Glomerular endothelial cell (primary cell): ENCODE data around the gene CD7. TPM values are rescaled to one million over a fixed set of nuclear protein-coding genes. Genes with fewer than 3 reads are reported as not detected.
A peak's percentile ranks its signal among the peaks of the same experiment; 100 is the strongest.
"Not testable (repeated sequence)": the region's sequence is repeated elsewhere in the genome, so short reads cannot be mapped to it uniquely, and the experiment has no call there.

Source experiments
- DNase-seq: peaks from one replicate; pipeline ENCODE4 v3.0.0-alpha.2; 2011; ENCODE audit warnings: low read depth, low spot score; ENCODE audit errors: extremely low read depth
- total RNA-seq: library from RNA; depleted of rRNA; stranded (reverse); fragments of >200 nt; gene quantifications from 2 replicates; pipeline ENCODE4 v1.2.3, GENCODE V29; 2015

CD7 gene
- not detected in 2 replicates for total RNA-seq

DNA sequence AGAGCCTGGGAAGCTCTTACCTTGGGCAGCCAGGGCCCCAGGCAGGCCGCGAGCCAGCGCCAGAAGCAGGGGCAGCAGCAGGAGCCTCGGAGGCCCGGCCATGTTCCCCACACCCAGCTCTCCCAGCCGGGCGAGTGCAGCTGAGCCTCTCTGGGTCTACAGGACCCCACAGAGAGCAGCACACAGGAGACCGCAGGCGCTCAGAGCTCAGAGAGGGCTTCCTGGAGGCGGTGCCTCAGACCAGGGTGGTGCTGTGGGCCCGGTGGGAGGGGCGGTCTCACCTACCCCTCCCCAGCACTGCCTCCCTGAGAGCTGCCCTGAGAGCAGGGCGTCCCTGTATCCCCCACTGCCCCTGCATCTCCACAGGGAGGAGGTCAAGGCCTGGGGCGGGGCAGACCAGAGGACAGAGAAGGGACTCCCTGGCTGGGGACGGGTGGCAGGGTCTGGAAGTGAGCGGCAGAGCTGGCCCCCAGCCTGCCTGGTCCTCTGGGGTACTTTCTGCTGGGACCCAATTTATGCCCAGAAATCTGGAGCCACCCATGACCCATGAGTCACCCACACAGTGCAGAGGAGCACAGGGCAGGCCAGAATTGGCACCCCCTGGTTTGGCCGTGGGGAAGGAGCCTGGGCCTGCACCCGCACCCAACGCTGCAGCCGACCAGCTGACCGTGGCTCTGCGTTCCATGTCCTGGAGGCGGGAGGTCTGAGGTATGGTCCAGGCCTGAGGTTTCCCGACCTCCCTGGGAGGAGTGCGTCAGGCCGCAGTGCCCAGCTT is at the start of gene CD7:
Gene CD7 (minus strand): TSS at position 215 of the 775 bp plus-strand sequence. CDS start 113 bp downstream, at position 102.
- DNase-seq, result no peak

DNA sequence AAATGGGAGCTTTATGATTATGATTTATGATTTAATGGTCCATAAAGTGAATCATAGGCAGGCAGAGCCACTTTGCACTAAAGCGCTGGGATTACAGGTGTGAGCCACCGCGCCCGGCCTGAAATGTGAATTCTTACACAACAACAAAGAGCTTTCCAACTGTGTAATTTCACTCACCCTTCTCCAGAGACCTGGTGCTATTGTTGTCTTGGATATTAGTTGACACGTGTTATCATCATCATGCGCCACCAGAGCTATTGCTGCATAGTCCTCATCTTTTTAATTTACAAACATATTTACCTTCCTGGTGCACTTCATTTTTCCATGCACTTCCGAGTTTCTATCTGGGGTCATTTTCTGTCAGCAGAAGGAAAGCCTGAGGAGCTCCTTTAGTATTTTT is 49.3 kb upstream of the CD7 start:
- DNase-seq, result no peak

GRCh38 chr17:82365606-82366295 is 48.3 kb upstream of the CD7 start:
- no peak for DNase-seq

DNA sequence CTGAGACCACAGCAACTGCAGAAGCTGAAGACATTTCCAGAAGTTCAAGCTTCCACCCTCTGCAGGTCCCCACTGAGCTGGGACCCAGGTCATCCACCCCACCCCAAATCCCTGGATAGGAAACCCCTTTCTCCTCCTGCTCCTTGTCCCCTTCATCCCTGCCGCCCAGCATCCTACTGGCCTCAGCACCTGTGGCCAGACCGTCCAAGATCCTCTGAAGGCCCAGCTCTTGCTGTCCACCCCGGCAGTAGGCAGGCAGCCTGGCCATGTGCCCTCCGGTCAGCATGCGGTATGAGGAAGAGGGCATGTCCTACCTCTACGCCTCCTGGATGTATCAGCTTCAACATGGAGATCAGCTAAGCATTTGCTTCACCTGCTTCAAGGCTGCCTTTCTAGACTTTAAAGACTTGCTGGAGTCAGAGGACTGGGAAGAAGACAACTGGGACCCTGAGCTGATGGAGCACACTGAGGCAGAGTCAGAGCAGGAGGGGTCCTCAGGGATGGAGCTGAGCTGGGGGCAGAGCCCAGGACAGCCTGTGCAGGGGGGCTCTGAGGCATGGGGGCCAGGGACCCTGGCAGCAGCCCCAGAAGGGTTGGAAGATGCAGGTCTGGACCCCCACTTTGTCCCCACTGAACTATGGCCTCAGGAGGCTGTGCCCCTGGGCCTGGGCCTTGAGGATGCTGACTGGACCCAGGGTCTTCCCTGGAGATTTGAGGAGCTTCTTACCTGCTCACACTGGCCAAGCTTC is 44.7 kb upstream of the CD7 start:
- DNase-seq, result no peak

- not testable (repeated sequence) for DNase-seq
Measured at GRCh38 chr17:82359451-82360074, 42.2 kb upstream of the CD7 start.

GRCh38 chr17:82358465-82359350 is 41.3 kb upstream of the CD7 start, which contains the start of gene TEX19:
TEX19 (plus strand) TSS chr17:82359247; CDS start chr17:82362151, 2,904 bp downstream.
- DNase-seq, result no peak

DNA sequence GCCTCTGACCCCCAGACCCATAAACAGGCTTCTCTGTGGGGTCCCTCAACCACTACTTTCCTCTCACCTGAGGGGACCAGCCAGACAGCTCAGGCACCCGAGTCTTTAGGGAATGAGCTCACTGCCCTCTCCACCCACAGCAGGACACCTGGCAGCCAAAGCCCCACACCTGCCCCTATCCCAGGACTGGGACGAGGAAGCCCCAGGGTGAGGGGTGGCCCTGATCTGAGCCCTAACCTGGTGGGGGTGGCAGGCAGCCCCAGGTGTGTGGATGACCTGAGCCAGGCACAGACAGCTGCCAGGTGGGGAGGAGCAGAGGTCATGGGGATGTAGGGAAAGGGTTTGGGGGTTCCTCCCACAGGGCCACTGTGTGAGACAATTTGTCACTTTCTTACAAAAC is 40.0 kb upstream of the CD7 start:
- no peak for DNase-seq

GRCh38 chr17:82356845-82357355 is 39.5 kb upstream of the CD7 start:
- DNase-seq, result no peak

DNA sequence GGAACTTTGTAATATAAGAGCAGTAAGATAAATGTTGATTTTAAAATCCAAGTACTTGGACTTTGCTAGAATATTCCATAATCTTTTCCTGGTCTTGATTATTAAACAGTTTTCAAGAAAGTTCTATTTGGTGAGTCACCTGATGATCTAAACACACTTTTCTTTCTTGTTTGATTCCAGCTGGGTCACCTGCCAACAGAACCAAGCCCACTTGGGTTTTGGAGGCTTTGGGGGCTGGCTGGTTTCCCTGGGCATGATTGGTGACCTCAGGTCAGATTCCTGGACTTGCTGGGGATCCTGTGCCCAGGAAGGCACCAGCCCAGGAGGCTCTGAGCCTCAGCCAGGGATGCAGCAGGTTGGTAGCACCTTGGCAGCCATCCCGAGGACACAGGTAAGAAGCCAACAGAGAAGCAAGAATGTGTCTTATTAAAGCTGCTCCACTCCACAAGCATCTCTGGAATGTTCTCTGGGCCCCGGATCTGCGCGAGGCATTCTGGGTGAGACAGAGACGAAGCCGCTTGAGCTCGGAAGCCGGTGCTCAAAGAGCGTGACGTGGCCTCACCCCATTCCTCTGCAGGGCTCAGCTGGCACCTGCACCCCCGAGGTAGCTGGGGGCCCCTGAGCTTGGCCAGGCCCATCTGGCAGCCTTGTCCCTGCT is 38.5 kb upstream of the CD7 start:
- no peak for DNase-seq

DNA sequence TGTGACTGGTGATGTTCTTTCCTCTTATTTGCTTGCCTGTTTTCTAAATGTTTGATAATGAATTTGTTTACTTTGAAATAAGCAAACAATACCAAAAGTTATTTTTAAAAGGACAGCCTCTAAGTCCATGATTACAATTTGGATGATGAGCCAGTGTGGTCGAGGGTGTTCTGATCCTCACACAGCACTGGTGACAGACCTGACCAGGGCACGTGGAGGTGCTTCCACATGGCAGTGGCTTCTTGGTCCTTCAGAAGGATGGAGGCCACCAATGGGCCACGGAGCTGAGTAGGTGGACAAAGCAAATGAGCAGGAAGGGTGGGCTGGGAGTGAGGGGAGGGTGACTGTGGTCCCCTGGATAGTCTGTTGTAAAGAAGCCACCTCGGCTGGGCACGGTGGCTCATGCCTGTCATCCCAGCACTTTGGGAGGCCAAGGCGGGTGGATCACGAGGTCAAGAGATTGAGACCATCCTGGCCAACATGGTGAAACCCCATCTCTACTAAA is 37.4 kb upstream of the CD7 start:
- no peak for DNase-seq

- no peak for DNase-seq
Measured at GRCh38 chr17:82353484-82353883, 36.1 kb upstream of the CD7 start.

GRCh38 chr17:82351713-82352488 is 34.5 kb upstream of the CD7 start:
- DNase-seq, result peak; percentile 61

GRCh38 chr17:82351254-82351712 is 33.9 kb upstream of the CD7 start:
- DNase-seq, result no peak

DNA sequence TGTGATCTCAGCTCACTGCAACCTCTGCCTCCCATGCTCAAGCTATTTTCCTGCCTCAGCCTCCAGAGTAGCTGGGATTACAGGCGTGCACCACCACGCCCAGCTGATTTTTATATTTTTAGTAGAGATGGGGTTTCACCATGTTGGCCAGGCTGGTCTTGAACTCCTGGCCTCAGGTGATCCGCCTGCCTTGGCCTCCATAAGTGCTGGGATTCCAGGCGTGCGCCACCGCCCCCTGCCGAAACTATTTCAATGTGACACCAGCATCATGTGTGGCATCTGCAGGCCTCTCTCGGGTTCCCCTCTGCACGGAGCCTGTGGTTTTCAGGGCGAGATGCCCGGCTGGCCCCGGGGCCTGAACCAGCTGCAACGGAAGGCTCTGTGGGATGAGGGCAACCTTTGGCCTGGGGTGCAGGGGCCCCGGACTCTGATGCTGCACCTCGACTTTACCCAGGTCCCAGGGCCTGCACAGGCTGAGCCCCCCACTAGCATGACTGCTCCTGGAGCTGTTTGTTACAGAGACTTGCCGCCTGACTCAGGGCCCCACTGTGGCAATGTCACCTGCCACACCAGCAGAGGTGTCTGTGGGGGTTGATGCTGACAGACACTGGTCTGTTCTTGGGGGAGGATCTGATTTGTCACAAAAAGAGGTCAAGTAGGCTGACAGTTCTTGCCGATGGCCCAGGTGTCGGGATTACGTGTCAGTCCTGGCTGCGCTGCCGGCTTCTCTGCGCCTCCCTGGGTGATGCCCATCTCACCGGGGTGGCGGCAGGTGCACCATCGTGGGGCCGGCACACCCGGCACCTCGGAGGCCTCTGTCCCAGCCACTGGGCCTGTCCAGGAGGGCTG is 33.0 kb upstream of the CD7 start:
- no peak for DNase-seq

DNA sequence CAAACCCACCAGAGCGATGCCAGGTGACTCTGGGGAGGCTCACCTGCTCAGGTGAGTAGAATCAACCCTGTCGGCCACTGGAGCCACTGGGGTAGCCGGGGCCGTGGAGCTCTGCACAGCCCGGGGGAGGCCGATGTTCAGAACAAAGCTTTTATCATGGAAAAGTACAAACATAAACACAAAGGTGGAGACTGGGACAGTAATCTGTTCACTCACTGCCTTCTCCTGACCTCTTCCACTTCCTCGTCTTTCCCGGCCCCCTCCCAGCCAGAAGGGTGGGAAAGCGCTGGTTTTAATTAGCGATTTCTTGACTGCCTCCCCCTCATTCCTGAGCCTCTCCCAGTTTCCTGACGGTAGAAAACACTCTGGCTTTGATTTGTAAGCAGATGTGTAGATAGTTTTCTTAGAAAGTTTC is 31.9 kb upstream of the CD7 start:
- no peak for DNase-seq

DNA sequence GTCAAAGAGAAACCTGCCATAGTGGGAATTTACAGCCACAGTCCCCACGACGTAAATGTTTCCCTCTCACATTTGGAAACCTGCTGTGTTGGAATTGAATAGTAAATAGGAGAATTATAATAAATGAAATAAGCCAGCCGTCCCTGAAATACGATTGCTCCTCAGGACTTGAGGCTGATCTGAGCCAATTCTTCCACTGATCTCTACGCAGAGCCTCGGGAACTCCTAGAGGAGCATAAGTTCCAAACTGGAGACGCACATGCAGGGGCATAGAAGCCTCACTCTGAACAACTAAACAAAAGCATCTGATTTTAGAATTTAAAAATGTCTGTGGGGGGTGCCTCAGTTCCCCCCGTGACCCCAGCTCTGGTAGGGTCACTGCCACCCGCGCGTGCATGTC is 31.5 kb upstream of the CD7 start:
- no peak for DNase-seq

DNA sequence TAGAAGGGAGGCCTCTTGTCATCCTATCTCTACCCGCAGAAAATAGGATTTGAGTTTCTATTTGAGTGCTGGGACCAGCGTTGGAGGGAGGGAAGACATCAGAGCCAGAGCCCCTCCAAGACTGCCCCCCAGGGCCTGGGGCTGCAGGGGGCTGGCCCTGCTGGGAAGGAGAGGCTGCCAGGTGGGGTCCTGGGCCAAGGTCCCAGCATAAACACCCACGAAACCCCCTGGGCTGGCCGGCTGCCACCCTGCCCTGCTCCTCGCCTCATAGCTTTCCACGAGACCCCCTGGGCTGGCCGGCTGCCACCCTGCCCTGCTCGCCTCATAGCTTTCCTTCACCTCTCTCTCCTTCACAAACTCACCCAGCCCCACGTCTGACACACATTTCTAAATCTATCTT is 31.0 kb upstream of the CD7 start:
- DNase-seq, result no peak
